ENCODE results near the gene SELENOH.

SELENOH gene

DNA sequence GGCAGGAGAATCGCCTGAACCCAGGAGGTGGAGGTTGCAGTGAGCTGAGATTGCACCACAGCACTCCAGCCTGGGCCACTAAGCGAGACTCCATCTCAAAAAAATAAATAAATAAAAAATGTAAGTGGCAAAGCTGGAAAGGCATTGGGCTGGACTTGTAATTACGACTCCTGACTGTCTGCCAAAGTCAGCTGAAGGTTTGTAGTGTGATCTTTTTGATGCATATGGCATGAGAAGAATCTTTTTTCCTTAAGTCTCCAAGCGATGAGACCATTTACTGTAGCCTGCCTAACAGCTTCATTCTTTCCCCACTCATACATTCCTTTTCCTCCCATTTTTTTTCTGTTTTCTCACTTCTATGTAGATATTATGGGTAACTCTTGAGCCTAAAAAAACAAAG, 45.1 kb downstream of the SELENOH start:
- DNase-seq, result no peak

DNA sequence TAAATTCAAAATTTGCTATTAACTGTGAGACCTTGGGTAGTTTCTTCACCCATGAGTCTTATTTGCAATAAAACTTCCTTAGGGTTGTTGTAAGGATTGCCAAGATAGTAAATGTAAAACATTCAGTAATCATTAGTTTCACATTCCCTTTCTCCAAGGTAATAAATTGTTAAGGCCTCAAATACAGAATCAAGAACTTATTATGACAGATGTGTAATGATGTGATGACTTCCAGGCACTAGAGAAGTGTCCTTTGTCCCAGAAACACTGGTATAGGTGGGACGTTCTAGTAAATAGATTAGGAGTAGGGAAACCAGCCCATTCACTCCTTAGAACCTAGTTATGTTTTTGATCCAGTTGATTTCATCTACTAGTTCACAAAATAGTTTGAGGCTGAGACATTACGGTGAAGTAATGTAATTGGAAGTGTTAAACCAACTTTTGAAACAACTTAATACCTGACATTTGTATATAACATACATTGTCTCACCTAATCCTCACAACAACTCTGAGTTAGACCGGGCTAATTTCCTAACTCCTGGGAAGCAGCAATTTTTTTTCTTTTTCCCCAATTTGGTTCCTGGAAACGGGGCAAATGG, 45.8 kb downstream of the SELENOH start:
- DNase-seq, result no peak

DNA sequence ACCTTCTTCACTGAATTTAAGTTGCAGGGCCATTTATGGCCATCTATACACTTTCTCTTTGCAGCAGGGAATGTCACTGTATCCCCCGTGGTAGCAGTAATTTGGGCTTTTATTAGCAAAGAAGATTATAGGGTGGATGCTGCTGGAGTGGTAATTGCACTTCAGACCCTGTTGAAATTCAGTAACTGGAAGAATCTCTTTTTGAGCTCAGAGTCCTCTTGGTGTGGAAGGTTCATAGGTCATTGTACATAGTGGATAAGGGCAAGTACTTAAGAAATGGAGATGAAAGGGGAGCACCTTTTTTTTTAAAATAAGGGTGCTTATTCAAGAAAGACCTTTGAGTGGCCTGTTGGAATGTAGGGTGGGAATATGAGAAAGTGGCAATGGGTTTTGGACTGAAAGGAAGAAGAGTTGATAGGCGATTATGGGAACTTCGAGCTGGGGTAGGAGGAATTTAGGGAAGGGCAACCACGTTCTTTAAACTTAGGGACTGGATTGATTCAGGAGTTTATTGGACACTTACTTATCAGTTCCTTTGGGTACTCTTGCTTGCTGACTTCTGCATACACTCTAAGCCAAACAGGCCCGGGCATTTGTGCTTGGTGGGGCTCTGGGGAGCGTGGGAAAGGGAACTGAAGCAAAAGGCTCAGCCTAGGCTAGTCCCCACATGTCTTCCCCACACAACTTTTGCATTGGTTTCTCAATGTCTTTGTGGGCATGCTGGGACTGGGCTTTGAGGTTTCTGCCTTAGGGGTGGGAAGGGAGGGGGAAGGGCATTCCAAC, 46.8 kb downstream of the SELENOH start:
- no peak for DNase-seq

DNA sequence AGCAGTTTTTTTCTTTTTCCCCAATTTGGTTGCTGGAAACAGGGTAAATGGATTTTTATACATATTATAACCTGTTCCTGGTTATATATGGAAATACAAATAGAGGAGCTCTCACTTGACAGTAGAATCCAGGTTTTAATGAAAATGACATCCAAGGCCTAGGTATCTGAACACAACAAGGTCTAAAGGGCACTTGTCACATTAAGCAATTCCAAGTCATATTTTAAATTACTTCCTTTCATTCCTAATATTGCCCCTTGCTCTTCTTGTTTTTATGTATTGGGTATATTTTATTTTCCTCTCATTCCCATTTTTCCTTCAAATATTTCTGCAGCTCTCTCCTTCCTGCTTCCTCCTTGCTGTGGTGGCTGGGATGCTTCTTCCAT, 47.4 kb downstream of the SELENOH start:
- no peak for DNase-seq

DNA sequence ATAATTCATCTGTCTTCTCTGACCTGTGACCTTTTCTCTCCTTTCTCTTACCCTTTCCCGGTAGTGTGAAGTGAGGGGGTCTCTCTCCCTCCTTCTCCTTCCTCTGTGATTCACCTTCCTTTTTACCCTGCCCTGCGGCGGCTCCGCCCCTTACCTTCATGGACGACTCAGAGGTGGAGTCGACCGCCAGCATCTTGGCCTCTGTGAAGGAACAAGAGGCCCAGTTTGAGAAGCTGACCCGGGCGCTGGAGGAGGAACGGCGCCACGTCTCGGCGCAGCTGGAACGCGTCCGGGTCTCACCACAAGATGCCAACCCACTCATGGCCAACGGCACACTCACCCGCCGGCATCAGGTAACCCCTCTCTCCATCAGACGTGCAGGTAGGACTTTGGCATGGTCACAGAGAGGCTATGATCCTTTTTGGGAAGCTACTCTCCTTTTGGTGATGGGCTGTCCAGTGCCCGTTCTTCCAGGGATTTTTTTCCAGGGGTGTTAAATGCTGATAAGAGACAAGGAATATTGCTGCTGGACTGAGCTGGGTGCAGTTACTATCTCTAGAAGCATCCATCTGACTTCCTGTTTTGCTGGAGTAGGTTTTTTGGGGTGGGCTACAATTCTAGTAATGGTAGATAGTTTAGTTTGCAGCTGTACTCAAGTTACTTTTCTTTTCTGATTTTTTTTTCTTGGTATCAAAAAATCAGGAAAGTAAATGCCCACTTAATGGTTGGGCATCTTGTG, 50.2 kb downstream of the SELENOH start:
- no peak for DNase-seq

DNA sequence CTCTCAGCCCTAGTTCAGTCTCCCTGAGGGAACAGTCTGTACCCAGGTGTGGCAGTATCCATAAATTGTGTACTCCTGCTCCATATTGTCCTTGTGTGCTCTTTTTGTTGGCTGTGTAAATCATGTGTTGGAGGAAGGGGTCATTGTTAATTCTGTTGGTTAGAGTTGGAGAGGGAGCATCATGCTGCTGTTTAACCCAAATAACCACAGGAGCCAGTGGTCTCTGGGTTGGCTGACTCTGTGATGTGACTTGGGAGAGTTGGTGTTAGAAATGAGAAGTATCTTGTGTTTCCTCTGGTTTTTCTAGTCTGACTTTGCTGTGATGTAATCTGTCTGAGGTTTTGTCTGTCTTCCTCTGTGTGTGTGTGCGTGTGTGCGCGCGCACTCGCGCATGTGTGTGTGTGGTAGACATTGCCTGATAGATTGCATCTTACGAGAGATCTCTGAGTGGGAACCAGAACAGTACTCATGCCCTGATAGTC, 50.8 kb downstream of the SELENOH start:
- DNase-seq, result no peak

DNA sequence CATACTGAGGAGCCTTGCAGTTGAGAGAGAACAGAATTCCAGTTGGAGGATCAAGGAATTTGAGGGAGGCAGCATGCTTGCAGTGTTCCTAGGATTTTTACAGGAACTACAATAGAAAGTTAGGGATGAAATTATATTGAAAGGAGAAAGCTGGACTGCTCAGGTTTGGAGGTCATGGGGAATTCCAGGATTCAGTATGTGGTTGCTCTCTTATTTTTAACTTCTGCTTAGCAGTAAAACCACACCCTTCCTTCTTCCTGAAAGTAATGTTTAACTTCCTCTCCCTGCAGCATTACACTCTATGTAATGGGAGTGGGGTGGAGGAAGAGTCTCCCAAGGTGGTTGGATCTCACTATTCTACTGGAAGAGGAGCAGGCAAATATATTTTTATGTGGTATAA, 51.6 kb downstream of the SELENOH start:
- DNase-seq, result no peak
